Left ventricle myocardium inferior (tissue), 1 donor: ENCODE results near the gene ARL5A. TPM values are rescaled to one million over a fixed set of nuclear protein-coding genes. Genes with fewer than 3 reads are reported as not detected.

Experiments used
- DNase-seq: peaks from one replicate; pipeline ENCODE4 v3.0.0-alpha.2; 2020
- H3K27ac ChIP-seq: fragments of 200-600 bp; replicated peaks from 2 replicates; pipeline ENCODE4 v1.8.0; 2021
- H3K27me3 ChIP-seq: fragments of 200-600 bp; 2 replicates; pipeline ENCODE4 v1.8.0; 2021; ENCODE audit warnings: low read depth
- H3K36me3 ChIP-seq: fragments of 200-600 bp; 2 replicates; pipeline ENCODE4 v1.8.0; 2021
- H3K4me1 ChIP-seq: fragments of 200-600 bp; 2 replicates; pipeline ENCODE4 v1.8.0; 2021
- H3K4me3 ChIP-seq: fragments of 200-600 bp; 2 replicates; pipeline ENCODE4 v1.8.0; 2021; ENCODE audit warnings: mild to moderate bottlenecking, moderate library complexity
- H3K9me3 ChIP-seq: fragments of 200-600 bp; replicated peaks from 2 replicates; pipeline ENCODE4 v1.8.0; 2021
- intact Hi-C: fragments of 100-400 bp; cut with micrococcal nuclease; formaldehyde crosslinking; loops from one replicate; pipeline ENCODE4 v1.11.0; 2022
- total RNA-seq: library from RNA; stranded (reverse); fragmentation: NEBNext Ultra II Directional; extraction: Animal tissue kit (Norgen Biotek cat#: 25700); gene quantifications from one replicate; pipeline ENCODE4 v1.2.1, GENCODE V29; 2021
- TF ChIP-seq, protein P1 (sequence below): fragments of 200-600 bp; IDR thresholded peaks from 2 replicates; pipeline ENCODE4 v1.8.0; 2021; ENCODE audit warnings: antibody characterized with exemption, mild to moderate bottlenecking, borderline replicate concordance
- donor health status: DM: no; HTN: yes; CAD: no; lungs with severe emphysema.

ARL5A gene
- total RNA-seq, 1 donor from 2014 or later = 53.9 TPM

GRCh38 chr2:151753540-151753939 is 74.7 kb downstream of the ARL5A start:
- H3K27me3 ChIP-seq = no peaks in the 10 kb centered on the region
- TF ChIP-seq, protein P1, sequence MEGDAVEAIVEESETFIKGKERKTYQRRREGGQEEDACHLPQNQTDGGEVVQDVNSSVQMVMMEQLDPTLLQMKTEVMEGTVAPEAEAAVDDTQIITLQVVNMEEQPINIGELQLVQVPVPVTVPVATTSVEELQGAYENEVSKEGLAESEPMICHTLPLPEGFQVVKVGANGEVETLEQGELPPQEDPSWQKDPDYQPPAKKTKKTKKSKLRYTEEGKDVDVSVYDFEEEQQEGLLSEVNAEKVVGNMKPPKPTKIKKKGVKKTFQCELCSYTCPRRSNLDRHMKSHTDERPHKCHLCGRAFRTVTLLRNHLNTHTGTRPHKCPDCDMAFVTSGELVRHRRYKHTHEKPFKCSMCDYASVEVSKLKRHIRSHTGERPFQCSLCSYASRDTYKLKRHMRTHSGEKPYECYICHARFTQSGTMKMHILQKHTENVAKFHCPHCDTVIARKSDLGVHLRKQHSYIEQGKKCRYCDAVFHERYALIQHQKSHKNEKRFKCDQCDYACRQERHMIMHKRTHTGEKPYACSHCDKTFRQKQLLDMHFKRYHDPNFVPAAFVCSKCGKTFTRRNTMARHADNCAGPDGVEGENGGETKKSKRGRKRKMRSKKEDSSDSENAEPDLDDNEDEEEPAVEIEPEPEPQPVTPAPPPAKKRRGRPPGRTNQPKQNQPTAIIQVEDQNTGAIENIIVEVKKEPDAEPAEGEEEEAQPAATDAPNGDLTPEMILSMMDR = no peak
- H3K4me3 ChIP-seq = no peak overlapping the region
- peaks cover 24% of the 10 kb centered on the region for H3K4me1 ChIP-seq
- intact Hi-C loops = no loop called here
- no peaks in the 10 kb centered on the region for H3K9me3 ChIP-seq
- no peaks in the 10 kb centered on the region for H3K36me3 ChIP-seq
- no peak for DNase-seq
- no peak overlapping the region for H3K27ac ChIP-seq

Other genes with a start within 250 kb of the ARL5A start
- gene NEB, start 93.9 kb downstream of the ARL5A start, total RNA-seq = 30.5 TPM